GM19193 (cell line): ENCODE results near the gene RPTOR.

ENCODE experiments used
- POLR2A ChIP-seq: IDR thresholded peaks from 4 replicates; pipeline ENCODE4 v1.6.1; 2011; ENCODE audit not compliant: insufficient read depth, insufficient read length; ENCODE audit errors: extremely low read depth

The RPTOR gene

DNA sequence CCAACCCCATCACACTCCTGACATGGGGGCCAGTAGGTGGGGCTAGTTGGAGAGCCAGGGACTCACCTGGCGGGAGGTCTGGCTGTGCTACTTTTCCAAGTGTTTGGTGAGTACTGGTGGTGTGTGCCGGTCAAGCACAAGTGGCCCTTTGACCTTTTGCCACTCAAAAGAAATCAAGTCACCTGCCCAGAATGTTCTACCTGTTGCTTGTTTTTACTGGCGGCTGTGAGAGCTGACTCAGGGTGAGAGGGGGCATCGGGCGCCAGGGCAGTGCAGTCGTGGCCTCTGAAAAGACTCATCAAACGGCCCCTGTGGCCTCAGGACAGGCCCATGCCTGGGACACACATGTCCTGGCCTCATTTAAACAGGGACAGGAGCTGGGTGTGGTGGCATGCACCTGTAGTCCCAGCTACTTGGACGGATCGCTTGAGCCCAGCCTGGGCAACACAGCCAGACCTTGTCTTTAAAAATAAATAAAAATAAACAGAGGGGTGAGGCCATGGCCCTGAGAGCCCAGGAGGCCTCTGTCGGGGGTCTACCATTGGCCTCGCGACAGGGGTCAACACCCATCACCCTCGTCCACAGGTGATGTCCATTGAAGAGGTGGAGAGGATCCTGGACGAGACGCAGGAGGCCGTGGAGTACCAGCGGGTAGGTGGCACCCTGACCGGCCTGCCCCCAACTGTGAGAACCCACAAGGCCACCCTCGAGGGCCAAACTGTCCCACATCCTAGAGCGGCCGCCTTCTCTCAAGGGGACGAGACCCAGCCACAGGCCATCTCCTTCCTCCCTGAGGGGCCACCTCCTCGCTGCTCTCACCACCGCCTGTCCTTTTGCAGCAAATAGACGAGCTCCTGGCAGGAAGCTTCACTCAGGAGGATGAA, 452.0 kb downstream of the RPTOR start:
- no peak for TF ChIP-seq POLR2A

DNA sequence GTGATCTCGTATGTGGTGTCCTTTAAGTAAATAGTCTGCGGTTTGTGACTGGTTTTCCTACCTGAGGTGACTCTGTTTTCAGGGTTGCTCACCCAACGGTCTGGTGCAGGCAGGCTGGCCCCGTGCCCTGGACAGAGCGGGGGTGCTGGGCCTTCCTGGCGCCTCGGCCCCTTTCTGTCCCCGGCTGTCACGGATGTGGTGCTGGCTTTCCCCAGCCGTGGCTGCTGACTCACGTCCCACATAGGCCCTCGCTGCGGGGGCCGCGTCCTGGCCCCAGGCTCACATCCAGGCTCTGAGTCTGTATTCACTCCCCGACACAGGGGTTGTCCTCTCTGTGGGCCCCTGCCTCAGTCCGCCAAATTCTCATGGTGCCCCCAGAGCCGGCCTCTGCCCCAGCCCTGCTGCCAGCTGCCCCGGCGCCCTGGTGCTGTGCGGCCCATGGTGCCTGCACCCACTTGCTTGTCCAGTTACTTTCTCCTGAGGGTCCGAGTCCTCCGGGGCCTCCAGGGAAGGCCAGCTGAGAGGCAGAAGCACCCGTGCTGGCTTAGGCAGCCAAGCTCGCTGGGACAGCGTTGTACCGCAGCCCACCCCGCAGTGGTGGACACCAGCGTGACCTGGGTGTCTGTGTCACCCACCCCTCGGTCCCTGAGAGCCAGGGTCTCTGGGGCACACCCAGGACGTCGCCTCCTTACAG, 452.9 kb downstream of the RPTOR start:
- no peak for TF ChIP-seq POLR2A

DNA sequence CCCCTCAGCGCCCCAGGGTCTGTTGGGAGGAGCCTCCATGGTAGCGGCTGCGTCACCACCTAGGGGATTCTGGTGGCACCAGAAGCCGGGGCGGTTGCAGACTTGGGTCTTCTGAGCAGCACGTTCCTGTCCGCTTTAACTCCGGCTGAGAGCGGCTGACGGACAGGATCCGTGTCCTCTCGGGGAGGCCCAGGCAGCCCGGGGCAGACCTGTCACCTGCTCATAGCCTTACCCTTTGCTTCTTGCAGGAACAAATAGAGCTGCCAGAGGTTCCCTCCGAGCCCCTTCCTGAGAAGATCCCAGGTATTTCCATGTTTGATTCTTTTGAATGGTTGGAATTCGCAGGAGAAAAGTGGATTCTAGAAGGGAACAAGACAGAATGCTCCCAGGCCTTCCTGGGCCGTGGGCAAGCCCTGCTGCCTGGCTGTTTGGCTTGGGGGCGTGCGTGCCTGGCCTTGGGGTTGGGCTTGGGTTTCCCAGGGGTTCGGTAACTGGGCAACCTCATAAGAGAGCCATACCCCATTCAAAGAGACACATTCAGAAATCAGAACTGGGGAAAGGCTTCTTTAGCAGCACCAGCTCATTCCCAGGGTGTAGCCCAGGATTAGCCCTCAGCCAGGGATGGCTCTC, 453.6 kb downstream of the RPTOR start:
- no peak for TF ChIP-seq POLR2A

GRCh38 chr17:80998748-80999535, 454.3 kb downstream of the RPTOR start:
- TF ChIP-seq POLR2A: no peak

GRCh38 chr17:80999536-81000333, 455.1 kb downstream of the RPTOR start:
- no peak for TF ChIP-seq POLR2A

- TF ChIP-seq POLR2A: peak; percentile 25
Observed at GRCh38 chr17:81000334-81000630, 455.6 kb downstream of the RPTOR start.

GRCh38 chr17:81000631-81001357, 456.2 kb downstream of the RPTOR start:
- TF ChIP-seq POLR2A: no peak

DNA sequence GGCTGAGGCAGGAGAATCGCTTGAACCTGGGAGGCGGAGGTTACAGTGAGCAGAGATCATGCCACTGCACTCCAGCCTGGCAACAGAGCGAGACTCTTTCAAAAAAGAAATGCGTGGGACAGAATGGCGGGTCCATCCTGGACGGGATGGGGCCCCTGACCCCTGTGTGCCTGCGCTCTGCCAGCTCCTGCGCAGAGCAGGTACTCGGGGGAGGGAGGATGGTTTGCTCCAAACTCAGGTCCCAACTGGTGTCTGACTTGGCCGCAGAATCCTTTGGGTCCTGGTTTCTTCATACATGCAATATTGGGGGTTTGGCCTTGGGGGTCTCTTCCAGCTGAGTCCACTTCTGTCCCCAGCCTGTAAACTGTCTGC, 457.4 kb downstream of the RPTOR start:
- no peak for TF ChIP-seq POLR2A

- TF ChIP-seq POLR2A: no peak
Observed at GRCh38 chr17:81002409-81003361, 458.0 kb downstream of the RPTOR start.

- TF ChIP-seq POLR2A: no peak
Observed at GRCh38 chr17:81003711-81004475, 459.3 kb downstream of the RPTOR start.

- no peak for TF ChIP-seq POLR2A
Observed at GRCh38 chr17:81006891-81007290, 462.3 kb downstream of the RPTOR start.

GRCh38 chr17:81008140-81008539, 463.5 kb downstream of the RPTOR start:
- TF ChIP-seq POLR2A: no peak
